ENCODE data around the gene SHC1.

The SHC1 gene

DNA sequence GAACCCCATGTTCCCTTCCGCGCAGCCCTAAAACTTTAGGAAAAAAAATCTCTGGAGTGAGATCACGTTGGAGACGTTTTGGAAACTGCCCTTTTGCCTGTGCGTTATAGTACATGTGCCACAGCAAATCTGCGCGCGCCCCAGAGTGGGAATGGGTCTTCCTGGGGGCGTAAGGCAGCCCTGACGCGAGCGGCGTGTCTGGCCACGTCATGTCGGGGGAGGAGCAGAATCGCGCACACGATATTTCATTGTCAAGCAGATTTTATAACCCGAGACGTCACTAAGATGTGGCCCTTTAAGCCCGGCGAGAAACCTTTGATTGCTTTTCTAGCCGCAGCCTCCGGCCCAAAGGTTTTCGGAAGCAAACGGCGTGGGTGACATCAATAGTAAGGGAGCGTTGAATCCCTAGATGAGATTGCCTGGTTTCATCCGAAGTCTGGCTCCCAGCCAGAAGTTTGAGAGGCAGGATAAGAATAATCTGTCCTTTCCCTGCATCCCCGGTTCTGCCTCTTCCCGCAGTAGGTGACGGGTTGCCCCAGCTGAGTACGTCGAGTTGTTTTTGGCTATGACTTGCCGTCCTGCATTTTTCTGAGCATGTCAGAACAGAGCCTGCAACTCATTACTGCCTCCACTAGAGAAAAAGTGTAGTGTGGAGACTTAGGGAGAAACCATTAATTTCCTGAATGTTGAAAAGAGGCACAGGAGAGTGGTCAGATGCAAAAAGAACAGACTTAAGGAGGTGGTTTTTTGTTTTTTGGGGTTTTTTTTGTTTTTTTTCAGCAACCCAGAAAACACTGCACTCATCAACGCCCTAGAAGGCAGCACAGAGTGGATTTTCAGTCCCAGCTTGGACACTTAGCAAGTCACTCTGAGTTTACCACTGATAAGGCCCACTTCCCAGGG, 33.2 kb downstream of the SHC1 start:
- DNase-seq (ENCODE audit: low read depth), result peak; percentile 88
- TF ChIP-seq, protein P1, sequence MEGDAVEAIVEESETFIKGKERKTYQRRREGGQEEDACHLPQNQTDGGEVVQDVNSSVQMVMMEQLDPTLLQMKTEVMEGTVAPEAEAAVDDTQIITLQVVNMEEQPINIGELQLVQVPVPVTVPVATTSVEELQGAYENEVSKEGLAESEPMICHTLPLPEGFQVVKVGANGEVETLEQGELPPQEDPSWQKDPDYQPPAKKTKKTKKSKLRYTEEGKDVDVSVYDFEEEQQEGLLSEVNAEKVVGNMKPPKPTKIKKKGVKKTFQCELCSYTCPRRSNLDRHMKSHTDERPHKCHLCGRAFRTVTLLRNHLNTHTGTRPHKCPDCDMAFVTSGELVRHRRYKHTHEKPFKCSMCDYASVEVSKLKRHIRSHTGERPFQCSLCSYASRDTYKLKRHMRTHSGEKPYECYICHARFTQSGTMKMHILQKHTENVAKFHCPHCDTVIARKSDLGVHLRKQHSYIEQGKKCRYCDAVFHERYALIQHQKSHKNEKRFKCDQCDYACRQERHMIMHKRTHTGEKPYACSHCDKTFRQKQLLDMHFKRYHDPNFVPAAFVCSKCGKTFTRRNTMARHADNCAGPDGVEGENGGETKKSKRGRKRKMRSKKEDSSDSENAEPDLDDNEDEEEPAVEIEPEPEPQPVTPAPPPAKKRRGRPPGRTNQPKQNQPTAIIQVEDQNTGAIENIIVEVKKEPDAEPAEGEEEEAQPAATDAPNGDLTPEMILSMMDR (IDR thresholded peaks at IDR 0.05; ENCODE audit: low read depth, low read length, missing control alignments), result peak; percentile 28
- H3K4me3 ChIP-seq (ENCODE audit: low read depth, low read length), result peak overlapping the region; percentile 81

DNA sequence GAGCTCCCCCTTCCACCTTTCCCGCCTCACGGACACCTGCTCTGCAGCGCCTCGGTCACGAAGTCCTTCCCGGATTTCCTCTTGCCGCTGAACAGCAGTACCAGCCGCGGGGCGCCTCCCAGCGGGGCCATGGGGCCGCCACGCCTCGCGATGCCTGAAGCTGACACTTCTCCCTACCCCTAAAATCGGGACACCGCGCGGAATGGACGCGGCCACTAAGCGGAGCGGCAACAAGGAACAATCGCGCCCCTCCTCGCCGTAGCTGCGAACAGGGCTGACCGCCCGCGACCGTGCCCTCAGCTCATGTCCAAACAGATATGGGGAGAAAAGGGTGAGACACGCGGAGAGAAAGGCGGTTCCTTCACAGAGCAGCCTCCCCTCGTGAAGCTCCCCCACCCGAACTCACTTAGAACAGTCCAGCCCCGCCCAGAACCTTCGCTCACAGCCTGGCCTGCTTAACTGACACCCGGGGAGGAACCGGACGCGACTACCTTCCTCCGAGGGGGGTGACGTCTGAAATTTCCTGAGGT, 33.9 kb downstream of the SHC1 start, which contains the start of gene PMVK:
Gene PMVK (minus strand): TSS at position 165 of the 530 bp plus-strand sequence. CDS start 34 bp downstream, at position 131.
- peak within 1 kb of the TSS; percentile 81 for H3K4me3 ChIP-seq (ENCODE audit: low read depth, low read length)
- DNase-seq (ENCODE audit: low read depth), result peak; percentile 94
- TF ChIP-seq, protein P1 (IDR thresholded peaks at IDR 0.05; ENCODE audit: low read depth, low read length, missing control alignments), result peak; percentile 29

DNA sequence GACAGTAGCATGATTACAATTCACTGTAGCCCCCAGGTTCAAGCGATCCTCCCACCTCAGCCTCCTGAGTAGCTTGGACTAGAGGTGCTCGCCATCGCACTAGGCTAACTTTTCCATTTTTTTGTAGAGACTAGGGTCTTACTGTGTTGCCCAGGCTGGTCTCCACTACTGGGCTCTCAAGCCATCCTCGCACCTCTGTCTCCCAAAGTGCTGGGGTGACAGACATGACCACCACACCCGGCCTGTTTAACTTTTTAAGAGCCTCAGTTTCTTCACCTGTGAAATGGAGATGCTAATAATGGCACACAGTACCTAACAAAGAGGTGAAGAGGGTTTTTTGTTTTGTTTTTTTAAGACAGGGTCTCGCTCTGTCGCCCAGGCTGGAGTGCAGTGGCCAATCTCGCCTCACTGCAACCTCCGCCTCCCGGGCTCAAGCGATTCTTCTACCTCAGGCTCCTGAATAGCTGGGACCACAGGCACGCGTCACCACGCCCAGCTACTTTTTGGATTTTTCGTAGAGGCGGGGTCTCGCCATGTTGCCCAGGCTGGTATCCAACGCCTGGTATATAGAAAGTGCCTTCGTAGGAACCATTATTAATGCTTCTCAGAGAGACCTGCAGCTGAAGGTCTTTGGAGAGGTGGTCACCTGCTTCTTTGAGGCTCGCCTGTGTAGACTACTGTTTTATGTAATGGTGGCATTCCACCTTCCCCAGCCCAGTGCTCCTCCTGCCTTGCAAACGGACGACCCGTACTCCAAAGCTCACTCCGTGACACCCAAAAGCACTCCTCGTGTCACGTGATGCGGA, 34.6 kb downstream of the SHC1 start:
- TF ChIP-seq, protein P1 (IDR thresholded peaks at IDR 0.05; ENCODE audit: low read depth, low read length, missing control alignments), result no peak
- peak overlapping the region; percentile 81 for H3K4me3 ChIP-seq (ENCODE audit: low read depth, low read length)
- DNase-seq (ENCODE audit: low read depth), result no peak

DNA sequence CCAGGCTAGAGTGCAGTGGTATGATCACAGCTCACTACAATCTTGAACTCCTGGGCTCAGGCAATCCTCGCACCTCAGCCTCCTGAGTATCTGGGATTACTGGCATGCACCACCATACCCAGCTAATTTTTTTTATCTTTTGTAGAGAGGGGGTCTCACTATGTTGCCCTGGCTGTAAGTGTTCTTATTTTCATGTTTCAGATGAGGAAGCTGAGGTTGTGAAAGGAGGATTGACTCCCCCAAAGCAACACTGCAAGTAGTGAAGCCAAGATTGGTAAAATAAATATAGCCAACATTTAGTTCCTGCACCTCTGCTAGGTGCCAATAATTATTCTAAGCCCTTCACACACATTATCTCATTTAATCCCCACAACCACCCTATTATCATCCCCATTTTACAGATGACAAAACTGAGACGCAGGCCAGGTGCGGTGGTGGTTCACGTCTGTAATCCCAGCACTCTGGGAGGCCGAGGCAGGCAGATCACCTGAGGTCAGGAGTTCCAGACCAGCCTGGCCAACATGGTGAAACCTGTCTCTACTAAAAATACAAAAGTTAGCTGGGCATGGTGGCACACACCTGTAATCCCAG, 36.1 kb downstream of the SHC1 start:
- TF ChIP-seq, protein P1 (IDR thresholded peaks at IDR 0.05; ENCODE audit: low read depth, low read length, missing control alignments), result no peak
- H3K4me3 ChIP-seq (ENCODE audit: low read depth, low read length), result no peak overlapping the region
- no peak for DNase-seq (ENCODE audit: low read depth)

DNA sequence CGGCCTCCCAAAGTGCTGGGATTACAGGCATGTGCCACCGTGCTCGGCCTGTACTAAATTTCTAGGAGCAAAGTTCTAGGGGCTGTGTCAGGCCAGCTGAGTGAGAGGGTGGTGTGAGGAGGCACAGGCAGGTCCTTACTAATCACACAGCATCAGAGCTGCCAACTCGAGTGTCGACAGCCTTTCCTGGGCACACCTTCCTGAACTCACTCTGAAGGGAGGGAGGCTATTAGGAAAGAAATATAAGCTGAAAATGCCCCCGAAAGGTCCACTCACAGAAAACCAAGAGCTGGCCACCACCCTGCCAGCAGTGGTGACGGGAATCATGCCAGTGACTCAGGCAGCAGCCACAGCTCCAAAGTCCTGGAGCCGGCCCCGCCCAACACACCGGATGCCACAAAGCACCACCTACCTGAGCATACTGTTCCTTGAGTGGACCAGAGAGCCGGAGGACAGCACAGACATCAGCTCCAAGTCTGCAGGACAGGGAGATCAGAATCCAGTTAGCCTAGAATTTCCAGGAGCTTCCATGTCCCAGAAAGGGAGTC, 38.5 kb downstream of the SHC1 start:
- H3K4me3 ChIP-seq (ENCODE audit: low read depth, low read length), result no peak overlapping the region
- TF ChIP-seq, protein P1 (IDR thresholded peaks at IDR 0.05; ENCODE audit: low read depth, low read length, missing control alignments), result no peak
- DNase-seq (ENCODE audit: low read depth), result no peak

DNA sequence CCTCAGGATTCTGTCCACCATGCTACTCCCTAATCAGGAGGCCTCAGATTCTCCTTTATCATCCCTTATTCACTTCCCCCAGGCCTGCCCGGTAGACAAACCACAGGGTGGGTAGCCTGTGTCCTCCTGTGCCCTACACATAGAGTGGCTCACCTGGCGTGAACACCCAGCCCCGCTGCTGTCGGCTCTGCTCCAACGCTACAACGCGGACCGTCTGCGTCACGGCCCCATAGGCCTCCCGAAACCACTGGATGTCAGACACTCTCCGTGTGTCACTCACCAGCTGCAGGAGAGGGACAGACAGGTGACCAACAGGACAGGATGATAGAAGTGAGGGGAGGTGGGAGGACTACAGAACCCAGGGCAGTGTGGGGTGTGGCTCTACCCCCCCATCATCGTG, 44.3 kb downstream of the SHC1 start:
- TF ChIP-seq, protein P1 (IDR thresholded peaks at IDR 0.05; ENCODE audit: low read depth, low read length, missing control alignments), result no peak
- DNase-seq (ENCODE audit: low read depth), result no peak
- no peak overlapping the region for H3K4me3 ChIP-seq (ENCODE audit: low read depth, low read length)
